ENCODE results near the gene SMIM36.
"Not testable (repeated sequence)": the region's sequence is repeated elsewhere in the genome, so short reads cannot be mapped to it uniquely, and the experiment has no call there.

Gene SMIM36

GRCh38 chr17:55484575-55484974 is 26.7 kb downstream of the SMIM36 start:
- H3K4me3 ChIP-seq (ENCODE audit: low read length), result no peak overlapping the region
- no peak for TF ChIP-seq CTCF (conservative IDR thresholded peaks at IDR 0.05; ENCODE audit: low read depth, low read length)
- no peak for DNase-seq (ENCODE audit: low read depth)

- no peak for TF ChIP-seq CTCF (conservative IDR thresholded peaks at IDR 0.05; ENCODE audit: low read depth, low read length)
- no peak for DNase-seq (ENCODE audit: low read depth)
Measured at GRCh38 chr17:55482591-55483389, 28.5 kb downstream of the SMIM36 start.

GRCh38 chr17:55480631-55481315 is 30.5 kb downstream of the SMIM36 start:
- DNase-seq (ENCODE audit: low read depth), result no peak
- no peak for TF ChIP-seq CTCF (conservative IDR thresholded peaks at IDR 0.05; ENCODE audit: low read depth, low read length)
- H3K4me3 ChIP-seq (ENCODE audit: low read length), result no peak overlapping the region

More at GRCh38 chr17:55482591-55483389, 28.5 kb downstream of the SMIM36 start:
- H3K4me3 ChIP-seq (ENCODE audit: low read length), result no peak overlapping the region

- DNase-seq (ENCODE audit: low read depth), result no peak
- H3K4me3 ChIP-seq (ENCODE audit: low read length), result no peak overlapping the region
- no peak for TF ChIP-seq CTCF (conservative IDR thresholded peaks at IDR 0.05; ENCODE audit: low read depth, low read length)
Measured at GRCh38 chr17:55479903-55480302, 31.3 kb downstream of the SMIM36 start.

- DNase-seq (ENCODE audit: low read depth), result no peak
- no peak overlapping the region for H3K4me3 ChIP-seq (ENCODE audit: low read length)
Measured at GRCh38 chr17:55478971-55479370, 32.3 kb downstream of the SMIM36 start.

GRCh38 chr17:55466671-55467070 is 44.6 kb downstream of the SMIM36 start:
- no peak overlapping the region for H3K4me3 ChIP-seq (ENCODE audit: low read length)
- DNase-seq (ENCODE audit: low read depth), result peak; percentile 50
- no peak for TF ChIP-seq CTCF (conservative IDR thresholded peaks at IDR 0.05; ENCODE audit: low read depth, low read length)

More at GRCh38 chr17:55478971-55479370, 32.3 kb downstream of the SMIM36 start:
- no peak for TF ChIP-seq CTCF (conservative IDR thresholded peaks at IDR 0.05; ENCODE audit: low read depth, low read length)

GRCh38 chr17:55465771-55466170 is 45.5 kb downstream of the SMIM36 start:
- not testable (repeated sequence) for DNase-seq (ENCODE audit: low read depth); H3K4me3 ChIP-seq (ENCODE audit: low read length)
